EH (cell line): ENCODE measurements around the gene ACSM2A.
"Not testable (repeated sequence)": the region's sequence is repeated elsewhere in the genome, so short reads cannot be mapped to it uniquely, and the experiment has no call there.

ENCODE experiments used
- DNase-seq: peaks from one replicate; pipeline ENCODE4 v3.0.0-alpha.2; 2015; ENCODE audit warnings: low read depth

The ACSM2A gene

GRCh38 chr16:20459227-20459626 is 7.9 kb downstream of the ACSM2A start:
- DNase-seq, result not testable (repeated sequence)

- DNase-seq, result not testable (repeated sequence)
Measured at GRCh38 chr16:20460313-20460712, 9.0 kb downstream of the ACSM2A start.

- DNase-seq, result not testable (repeated sequence)
Measured at GRCh38 chr16:20468954-20469353, 17.6 kb downstream of the ACSM2A start.

GRCh38 chr16:20469930-20470329 is 18.6 kb downstream of the ACSM2A start:
- not testable (repeated sequence) for DNase-seq

GRCh38 chr16:20470732-20471131 is 19.4 kb downstream of the ACSM2A start:
- DNase-seq, result not testable (repeated sequence)

GRCh38 chr16:20477188-20477744 is 25.9 kb downstream of the ACSM2A start:
- not testable (repeated sequence) for DNase-seq

- DNase-seq, result not testable (repeated sequence)
Measured at GRCh38 chr16:20483989-20484388, 32.7 kb downstream of the ACSM2A start.

- DNase-seq, result no peak
Measured at GRCh38 chr16:20484726-20485125, 33.4 kb downstream of the ACSM2A start.

- DNase-seq, result no peak
Measured at GRCh38 chr16:20485408-20485807, 34.1 kb downstream of the ACSM2A start.

GRCh38 chr16:20490994-20491393 is 39.7 kb downstream of the ACSM2A start:
- not testable (repeated sequence) for DNase-seq

GRCh38 chr16:20491448-20491847 is 40.1 kb downstream of the ACSM2A start:
- not testable (repeated sequence) for DNase-seq

- no peak for DNase-seq
Measured at GRCh38 chr16:20504418-20504817, 53.1 kb downstream of the ACSM2A start.

GRCh38 chr16:20507280-20507679 is 56.0 kb downstream of the ACSM2A start:
- DNase-seq, result no peak

- no peak for DNase-seq
Measured at GRCh38 chr16:20510323-20510722, 59.0 kb downstream of the ACSM2A start.

- no peak for DNase-seq
Measured at GRCh38 chr16:20515688-20516090, 64.4 kb downstream of the ACSM2A start.

- no peak for DNase-seq
Measured at GRCh38 chr16:20517149-20517548, 65.8 kb downstream of the ACSM2A start.

GRCh38 chr16:20519231-20519630 is 67.9 kb downstream of the ACSM2A start:
- no peak for DNase-seq

GRCh38 chr16:20520103-20520502 is 68.8 kb downstream of the ACSM2A start:
- DNase-seq, result no peak

- not testable (repeated sequence) for DNase-seq
Measured at GRCh38 chr16:20531795-20532194, 80.5 kb downstream of the ACSM2A start.

GRCh38 chr16:20532284-20532792 is 81.0 kb downstream of the ACSM2A start:
- DNase-seq, result not testable (repeated sequence)

- not testable (repeated sequence) for DNase-seq
Measured at GRCh38 chr16:20536669-20537068, 85.3 kb downstream of the ACSM2A start.
